HFFc6 (cell line): ENCODE results near the gene ACD. TPM values are rescaled to one million over a fixed set of nuclear protein-coding genes. Genes with fewer than 3 reads are reported as not detected.

Experiments
- DNase-seq: peaks from one replicate; pipeline ENCODE4 v3.0.0-alpha.2; 2018
- H3K27ac Mint-ChIP-seq: 2 replicates; pipeline ENCODE4 v1.8.0; 2020; ENCODE audit warnings: mild to moderate bottlenecking, mixed read lengths
- H3K27me3 Mint-ChIP-seq: 2 replicates; pipeline ENCODE4 v1.8.0; 2021; ENCODE audit warnings: mild to moderate bottlenecking, moderate library complexity, mixed read lengths; ENCODE audit not compliant: insufficient read depth
- H3K36me3 Mint-ChIP-seq: 2 replicates; pipeline ENCODE4 v1.8.0; 2021; ENCODE audit warnings: low read depth, mixed read lengths
- H3K4me1 Mint-ChIP-seq: 2 replicates; pipeline ENCODE4 v1.8.0; 2020; ENCODE audit warnings: low read depth, mixed read lengths
- H3K4me3 Mint-ChIP-seq: 2 replicates; pipeline ENCODE4 v1.8.0; 2020; ENCODE audit warnings: mild to moderate bottlenecking, moderate library complexity, mixed read lengths
- H3K9me3 Mint-ChIP-seq: 2 replicates; pipeline ENCODE4 v1.8.0; 2020; ENCODE audit warnings: mild to moderate bottlenecking, mixed read lengths
- CTCF ChIP-seq: fragments of 200-600 bp; sonication (generic); IDR thresholded peaks from 2 replicates; pipeline ENCODE4 v1.5.0; 2021; ENCODE audit warnings: antibody characterized with exemption, mild to moderate bottlenecking
- total RNA-seq, 6 experiments: library from RNA; stranded (reverse); fragmentation: NEBNext Ultra II Directional; extraction: Animal tissue kit (Norgen Biotek cat#: 25700); gene quantifications; 2 replicates in 1 of 6; 3 replicates in 5 of 6; pipeline ENCODE4 v1.2.3, GENCODE V29; 2021

ACD gene
- total RNA-seq, 6 experiments from 2014 or later = 18.0 to 25.8 (median 23.9) TPM

DNA sequence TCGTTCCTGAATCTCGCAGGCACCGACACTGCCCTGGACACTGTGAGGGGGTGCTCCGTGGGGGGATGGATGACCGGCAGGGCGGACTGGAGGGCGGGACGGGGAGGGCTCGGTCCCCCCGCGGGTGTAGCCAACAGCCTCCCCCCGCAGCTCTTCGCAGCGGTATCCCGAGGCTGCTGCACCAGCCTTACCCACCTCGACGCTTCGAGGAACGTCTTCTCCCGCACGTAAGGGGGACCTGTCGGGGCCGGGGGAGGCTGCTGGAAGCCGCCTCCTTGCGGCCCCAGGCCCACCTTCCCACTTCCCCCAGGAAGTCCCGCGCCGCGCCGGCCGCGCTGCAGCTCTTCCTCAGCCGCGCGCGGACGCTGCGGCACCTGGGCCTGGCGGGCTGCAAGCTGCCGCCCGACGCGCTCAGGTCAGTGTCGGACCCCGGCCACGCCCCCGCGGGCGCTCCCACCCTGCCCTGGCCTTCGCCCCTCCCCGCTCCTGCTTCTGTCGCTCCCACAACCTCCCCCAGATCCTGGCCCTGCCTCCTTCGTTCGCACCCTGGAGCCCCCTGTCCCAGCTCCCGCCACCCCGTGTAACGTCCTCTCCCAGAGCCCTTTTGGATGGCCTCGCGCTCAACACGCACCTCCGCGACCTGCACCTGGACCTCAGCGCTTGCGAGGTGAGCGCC lies 11.8 kb downstream of the ACD start:
- no peaks in the 10 kb centered on the region for H3K36me3 Mint-ChIP-seq
- H3K27ac Mint-ChIP-seq = no peak overlapping the region
- no peaks in the 10 kb centered on the region for H3K9me3 Mint-ChIP-seq
- H3K27me3 Mint-ChIP-seq = peaks cover 46% of the 10 kb centered on the region
- no peak for DNase-seq
- no peak overlapping the region for H3K4me3 Mint-ChIP-seq
- no peak for TF ChIP-seq CTCF
- no peaks in the 10 kb centered on the region for H3K4me1 Mint-ChIP-seq

- no peak for DNase-seq
- peaks cover 46% of the 10 kb centered on the region for H3K27me3 Mint-ChIP-seq
- no peaks in the 10 kb centered on the region for H3K36me3 Mint-ChIP-seq
- no peak for TF ChIP-seq CTCF
- H3K27ac Mint-ChIP-seq = no peak overlapping the region
- no peak overlapping the region for H3K4me3 Mint-ChIP-seq
- no peaks in the 10 kb centered on the region for H3K9me3 Mint-ChIP-seq
- H3K4me1 Mint-ChIP-seq = no peaks in the 10 kb centered on the region
Measured at GRCh38 chr16:67647681-67648080, 12.4 kb downstream of the ACD start.

- Mint-ChIP-seq H3K4me1 (peaks cover 2% of the 10 kb centered on the region; the same call in 1 of the 2 replicates), H3K36me3 (no peaks in the 10 kb centered on the region), H3K27ac (no peak overlapping the region), H3K4me3 (no peak overlapping the region), H3K9me3 (no peaks in the 10 kb centered on the region), H3K27me3 (peaks cover 45% of the 10 kb centered on the region)
- no peak for DNase-seq
- no peak for TF ChIP-seq CTCF
Measured at GRCh38 chr16:67647111-67647651, 12.9 kb downstream of the ACD start.

GRCh38 chr16:67645397-67646121 lies 14.5 kb downstream of the ACD start:
- Mint-ChIP-seq H3K27me3 (peaks cover 39% of the 10 kb centered on the region), H3K4me3 (no peak overlapping the region), H3K4me1 (peaks cover 5% of the 10 kb centered on the region; the same call in 1 of the 2 replicates), H3K36me3 (no peaks in the 10 kb centered on the region), H3K9me3 (no peaks in the 10 kb centered on the region), H3K27ac (no peak overlapping the region)
- DNase-seq = no peak
- no peak for TF ChIP-seq CTCF

- Mint-ChIP-seq H3K4me3 (no peak overlapping the region), H3K4me1 (peaks cover 5% of the 10 kb centered on the region; the same call in 1 of the 2 replicates), H3K9me3 (no peaks in the 10 kb centered on the region)
Measured at GRCh38 chr16:67644038-67644437, 16.0 kb downstream of the ACD start.

More at GRCh38 chr16:67644038-67644437, 16.0 kb downstream of the ACD start:
- H3K27me3 Mint-ChIP-seq = peaks cover 27% of the 10 kb centered on the region
- peaks cover 7% of the 10 kb centered on the region for H3K36me3 Mint-ChIP-seq
- TF ChIP-seq CTCF = no peak
- no peak for DNase-seq
- H3K27ac Mint-ChIP-seq = no peak overlapping the region
